HuH-7.5 (cell line): ENCODE results near the gene ZHX3.

Source experiments
- DNase-seq: peaks from one replicate; pipeline ENCODE4 v3.0.0; 2011; ENCODE audit warnings: low spot score

Gene ZHX3

DNA sequence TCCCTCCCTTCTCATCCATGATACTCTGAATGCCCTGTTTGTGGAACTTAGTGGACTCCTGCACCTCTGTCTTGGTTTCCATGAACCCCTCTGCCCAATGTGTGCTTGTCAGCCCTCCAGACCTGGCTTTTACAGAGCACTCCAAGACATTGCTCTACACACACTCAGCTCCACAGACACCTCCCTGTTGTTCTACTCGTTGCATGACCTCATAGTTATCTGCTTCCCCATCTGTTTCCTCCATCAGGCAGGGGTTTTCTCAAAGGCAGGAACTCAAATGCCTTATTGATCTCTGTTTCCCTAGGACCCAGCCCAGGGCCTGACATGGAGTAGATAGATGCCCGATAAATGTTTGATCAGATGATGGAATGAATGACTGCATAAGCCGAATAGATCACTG is 166.9 kb downstream of the ZHX3 start:
- no peak for DNase-seq

DNA sequence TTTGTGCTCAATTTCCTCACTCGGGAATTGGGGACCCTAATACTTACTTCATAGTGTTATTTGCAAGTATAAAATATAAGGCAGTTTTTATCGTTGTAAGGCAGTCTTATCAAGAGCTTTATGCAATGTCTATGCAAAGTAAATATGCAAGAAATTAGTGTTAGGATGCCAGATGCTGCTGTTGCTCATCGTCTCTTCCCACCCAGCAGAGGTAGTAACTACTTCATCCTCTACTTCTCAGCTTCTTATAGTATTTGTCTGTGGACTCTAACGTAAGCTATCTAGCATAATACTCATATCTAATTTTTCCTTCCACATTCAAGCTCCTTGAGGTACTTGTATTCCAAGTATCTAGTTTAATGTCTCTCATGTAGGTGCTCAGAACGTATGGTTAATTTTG is 168.6 kb downstream of the ZHX3 start:
- no peak for DNase-seq

DNA sequence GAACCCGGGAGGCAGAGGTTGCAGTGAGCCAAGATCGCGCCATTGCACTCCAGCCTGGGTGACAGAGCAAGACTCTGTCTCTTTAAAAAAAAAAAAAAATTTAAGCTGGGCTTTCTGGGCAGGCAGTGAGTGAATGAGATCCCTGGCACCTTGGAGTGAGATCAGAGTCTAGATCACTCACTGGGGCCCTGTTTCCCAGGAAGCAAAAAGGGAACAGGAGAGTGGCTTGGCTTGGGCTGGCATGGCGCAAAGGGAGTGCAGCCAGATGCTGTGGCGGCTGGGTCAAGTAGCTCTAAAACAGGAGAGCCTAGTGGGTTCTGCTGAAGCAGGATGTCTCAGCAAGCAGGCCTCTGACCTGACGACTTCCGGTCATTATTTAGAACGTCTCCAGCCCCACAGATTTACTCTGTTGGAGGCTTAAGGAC is 169.8 kb downstream of the ZHX3 start:
- DNase-seq, result no peak

DNA sequence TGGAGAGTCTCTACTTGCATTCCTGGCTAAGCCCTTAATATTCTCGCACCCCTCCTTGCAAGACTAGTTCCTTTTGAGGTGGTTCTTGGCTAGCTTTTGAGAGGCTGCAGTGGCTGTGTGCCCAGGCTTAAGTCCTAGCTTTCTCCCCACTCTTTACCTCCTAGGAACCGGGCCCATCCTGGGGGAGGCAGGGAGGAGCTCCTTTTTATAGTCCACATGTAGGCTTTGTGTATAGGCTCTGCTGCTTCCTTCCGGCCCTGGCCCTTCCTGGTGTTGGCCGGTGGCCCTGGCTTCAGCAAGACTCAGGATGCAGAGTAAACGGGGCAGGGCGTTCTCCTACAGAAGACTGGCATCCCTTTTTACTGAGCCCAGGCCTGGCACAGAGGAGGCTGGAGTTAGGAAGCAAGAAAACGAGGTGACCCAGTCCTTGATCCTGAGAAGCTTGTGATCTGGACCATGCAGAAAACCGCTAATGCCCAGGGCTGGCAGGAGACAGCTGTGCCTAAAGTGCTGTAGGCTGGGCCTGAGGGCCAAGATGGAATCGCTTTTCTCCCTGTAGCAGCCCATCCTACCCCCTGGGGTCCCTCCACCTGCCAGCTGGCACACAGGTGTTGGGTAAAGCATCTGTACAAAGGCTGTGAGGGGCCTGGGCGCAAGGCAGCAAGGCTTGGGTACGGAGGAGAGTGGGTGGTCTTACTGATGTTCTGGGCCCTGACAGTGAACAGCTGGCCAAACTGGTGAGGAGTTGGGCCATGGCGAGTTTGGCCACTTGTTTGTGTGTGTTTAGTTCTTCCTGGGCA is 171.5 kb downstream of the ZHX3 start:
- no peak for DNase-seq

DNA sequence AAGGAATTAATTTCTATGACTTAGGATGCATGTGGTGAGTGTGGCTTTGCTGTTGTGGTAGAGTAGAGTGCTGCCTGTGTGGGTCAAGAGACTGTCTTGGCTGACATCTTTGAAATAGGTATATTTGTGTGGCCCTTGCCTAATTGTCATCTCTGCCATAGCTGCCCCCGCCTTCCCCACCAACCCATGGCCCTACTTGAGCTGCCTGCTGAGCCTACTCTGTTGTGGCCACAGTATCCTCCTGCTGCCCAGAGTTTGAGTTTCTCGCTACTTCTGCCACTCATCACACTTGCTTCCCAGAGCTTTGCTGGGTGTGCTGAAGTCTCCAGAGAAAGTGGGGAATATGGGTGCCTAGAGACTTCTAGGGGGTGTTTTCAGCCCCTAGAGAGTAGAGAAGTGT is 172.2 kb downstream of the ZHX3 start:
- no peak for DNase-seq

DNA sequence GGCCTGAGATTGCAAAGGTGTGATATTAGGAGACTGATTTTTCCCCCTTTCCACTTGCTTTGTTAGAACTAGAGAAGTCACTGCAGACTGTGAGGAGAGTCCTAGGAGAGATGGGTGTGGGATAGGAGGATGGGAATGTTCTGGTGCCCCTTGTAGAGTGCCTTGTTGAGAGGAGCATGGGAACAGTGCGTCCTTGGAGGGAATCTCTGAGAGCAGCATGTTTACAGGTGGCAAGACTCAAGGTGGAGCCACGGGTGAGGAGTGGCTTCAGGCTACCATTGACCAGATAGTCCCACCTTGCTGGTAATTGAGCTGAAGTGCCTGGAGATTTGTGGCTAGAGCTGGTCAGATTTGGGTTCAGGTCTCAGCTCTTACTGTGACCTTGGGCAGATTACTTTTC is 174.2 kb downstream of the ZHX3 start:
- no peak for DNase-seq

DNA sequence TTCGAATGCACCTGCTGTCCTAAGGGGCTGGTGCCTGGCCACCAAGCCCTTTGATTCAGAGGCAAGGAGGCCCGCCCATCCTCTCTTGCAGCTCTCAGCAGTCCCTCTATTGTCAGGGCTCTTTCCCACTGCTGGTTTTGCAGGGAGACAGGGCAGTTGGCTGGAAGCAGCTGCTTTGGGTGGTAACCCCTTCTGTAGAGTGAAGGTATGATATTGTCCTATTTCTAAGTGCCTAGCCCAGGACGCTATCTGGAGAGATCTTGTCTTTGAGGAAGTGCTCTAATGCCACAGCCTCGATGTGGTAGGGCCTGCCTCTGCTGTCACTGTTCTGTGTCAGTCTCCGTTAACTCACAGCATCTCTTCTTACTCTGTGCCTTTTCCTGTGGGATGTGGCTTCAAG is 174.6 kb downstream of the ZHX3 start:
- no peak for DNase-seq

DNA sequence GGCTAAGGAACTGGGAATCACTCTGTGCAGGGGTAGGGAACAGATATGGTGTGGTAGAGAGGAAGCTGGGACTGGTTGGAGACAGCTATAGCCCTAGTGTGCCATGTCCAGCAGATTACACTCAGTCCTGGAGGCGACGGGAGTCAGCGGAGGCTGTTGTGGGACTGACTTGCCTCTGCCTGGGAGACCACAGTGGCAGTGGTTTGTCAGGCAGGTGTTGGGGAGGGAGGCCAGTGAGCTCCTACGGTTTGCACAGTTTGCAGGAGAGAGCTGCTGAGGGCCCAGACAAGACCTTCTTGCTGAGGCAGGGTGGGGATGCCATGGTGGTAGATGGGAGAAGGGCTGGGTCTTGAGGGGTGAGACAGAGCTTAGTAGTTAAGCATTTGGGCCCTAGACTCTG is 175.3 kb downstream of the ZHX3 start:
- DNase-seq, result no peak

DNA sequence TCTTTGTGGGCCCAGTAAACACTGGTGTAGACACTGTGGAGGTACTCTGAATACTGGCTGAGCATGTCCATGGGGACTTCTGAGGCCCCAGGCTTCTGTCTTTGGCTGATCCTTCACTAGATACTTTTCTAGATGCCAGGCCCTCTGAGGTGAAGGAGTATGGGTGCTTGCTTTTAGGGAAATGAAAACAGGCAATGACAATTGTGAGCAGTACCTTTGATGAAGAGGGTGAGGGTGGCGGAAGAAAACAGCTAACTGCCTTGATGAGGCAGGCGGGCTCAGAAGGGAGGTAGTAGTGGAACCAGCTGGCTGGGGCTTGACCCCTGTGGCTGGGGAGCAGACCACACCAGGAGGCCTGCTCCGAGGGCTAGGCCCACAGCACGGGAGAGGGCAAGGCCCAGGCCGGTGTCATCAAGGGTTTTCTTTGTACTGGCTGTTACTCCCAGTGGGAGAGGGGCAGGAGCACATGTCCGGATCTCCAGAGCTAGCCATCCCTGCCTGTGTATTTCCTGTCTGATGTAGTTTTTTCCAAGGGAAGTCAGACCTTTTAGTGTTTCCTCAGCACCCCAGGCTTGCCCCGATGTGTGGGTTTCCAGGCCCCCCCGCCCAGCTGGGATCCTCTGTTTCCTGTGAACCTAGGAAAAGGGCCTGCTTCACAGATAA is 176.2 kb downstream of the ZHX3 start:
- DNase-seq, result no peak

DNA sequence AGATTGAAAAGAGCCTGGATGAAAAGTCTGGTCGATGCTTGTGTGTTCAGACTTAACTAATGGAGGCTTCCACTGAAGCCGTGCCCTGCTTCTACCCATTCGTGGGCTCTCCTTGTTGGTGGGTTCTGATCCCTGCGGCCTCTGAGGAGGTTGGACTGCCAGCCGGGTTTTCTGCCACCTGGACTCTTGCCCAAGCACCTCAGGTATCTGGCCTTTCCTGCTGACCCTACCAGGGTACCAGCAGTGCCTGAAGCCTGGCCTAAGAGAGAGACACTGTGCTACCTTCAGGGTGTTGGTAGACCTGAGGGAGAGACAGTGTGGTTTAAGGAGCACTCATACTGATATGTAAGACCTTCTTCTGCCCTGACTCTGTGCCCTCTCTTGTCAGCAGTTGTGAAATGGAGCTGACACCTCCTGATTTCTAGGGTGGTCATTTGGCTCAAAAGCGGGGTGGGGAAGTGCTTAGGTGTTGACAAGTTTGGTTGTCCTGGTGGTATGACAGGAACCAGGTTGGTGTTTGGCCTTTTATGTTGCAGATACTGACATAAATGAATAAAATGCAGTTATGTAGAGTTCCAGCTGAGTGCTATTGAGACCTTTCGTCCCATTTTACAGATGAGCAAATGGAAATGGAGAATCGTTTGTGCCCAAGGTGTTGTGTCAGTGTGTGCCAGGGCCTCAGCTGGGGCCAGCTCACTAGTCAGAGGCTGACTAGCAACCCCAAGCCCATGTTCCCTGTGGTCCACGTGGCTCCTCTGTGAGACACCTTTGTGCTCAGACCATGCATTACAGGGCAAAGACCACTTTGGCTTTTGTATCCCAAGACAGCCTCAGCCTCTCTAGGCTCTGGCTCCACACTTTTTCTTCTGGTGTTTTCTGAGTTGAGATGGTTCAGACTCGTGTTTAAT is 177.1 kb downstream of the ZHX3 start:
- DNase-seq, result no peak

DNA sequence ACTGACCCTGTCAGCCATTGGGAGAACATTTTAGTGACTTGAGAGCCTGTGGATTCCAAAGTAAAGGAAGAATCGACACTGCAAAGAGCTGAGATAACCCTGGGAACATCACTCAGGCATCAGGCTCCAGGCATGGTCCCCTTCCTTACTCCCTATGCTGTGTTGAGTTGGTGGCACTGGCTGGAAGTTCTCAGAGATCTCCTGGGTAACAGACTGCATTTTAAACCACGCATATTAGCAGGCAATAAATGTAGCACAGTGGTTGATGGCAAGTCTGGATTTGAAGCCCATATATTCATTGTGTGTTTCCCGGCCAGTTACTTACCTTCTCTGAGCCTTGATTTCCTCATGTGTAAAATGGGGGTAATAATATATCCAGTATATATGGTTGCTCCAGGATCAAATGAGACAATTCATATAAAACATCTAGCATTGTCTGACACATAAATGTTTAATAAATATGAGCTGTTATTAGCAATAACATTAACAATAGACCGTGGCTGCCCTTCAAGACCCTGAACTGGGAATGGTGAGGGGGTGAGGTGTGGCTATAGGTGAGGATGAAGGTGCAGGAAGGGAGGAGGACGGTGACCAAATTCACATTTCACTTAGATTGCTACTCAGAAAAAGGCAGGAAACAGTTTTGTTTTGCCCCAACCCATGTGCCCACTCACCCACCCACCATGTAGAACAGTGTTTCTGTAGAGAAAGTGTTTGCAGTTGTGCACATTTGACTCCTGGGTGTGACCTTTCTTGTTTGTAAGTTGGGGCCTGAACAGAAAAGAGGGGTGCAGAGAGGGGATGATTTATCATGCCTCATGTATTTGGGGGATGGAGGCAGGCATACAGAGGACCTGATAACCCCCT is 178.1 kb downstream of the ZHX3 start:
- DNase-seq, result no peak

DNA sequence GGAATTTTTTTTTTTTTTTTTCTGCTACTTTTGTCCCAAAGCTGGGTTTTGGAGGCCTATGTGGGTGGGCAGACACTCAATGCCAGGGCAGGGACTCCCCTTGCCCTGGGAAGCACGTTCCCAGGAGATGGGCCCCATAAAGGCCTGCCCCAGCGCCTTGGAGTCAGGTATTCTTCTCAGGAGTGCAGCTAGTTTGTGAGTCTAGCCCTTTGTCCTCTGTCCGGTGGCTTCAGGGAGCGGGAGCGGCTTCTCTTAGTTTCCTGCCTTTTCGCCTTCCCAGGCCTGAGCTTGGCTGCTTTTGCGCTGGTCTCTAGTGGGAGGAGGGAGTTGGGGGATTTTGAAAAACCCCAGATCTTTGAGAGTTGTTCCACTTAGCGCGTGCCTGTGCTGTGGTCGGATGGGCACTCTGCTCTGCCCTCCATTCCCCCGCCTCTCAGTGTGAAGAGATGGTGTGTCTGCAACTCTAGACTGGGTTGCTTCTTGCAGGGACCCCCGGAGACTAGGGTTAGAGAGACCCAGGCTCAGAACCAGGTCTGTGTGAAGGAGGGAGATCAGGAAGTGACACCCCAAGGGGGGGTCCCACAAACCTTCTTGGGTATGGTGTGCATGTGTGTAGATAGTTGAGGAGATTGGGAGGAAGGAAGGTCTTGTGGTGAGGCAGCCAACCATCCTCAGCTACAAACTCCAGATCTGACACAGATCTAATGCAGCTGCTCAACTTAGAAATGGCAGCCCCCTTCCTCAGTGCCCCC is 178.9 kb downstream of the ZHX3 start:
- DNase-seq, result peak; percentile 48

DNA sequence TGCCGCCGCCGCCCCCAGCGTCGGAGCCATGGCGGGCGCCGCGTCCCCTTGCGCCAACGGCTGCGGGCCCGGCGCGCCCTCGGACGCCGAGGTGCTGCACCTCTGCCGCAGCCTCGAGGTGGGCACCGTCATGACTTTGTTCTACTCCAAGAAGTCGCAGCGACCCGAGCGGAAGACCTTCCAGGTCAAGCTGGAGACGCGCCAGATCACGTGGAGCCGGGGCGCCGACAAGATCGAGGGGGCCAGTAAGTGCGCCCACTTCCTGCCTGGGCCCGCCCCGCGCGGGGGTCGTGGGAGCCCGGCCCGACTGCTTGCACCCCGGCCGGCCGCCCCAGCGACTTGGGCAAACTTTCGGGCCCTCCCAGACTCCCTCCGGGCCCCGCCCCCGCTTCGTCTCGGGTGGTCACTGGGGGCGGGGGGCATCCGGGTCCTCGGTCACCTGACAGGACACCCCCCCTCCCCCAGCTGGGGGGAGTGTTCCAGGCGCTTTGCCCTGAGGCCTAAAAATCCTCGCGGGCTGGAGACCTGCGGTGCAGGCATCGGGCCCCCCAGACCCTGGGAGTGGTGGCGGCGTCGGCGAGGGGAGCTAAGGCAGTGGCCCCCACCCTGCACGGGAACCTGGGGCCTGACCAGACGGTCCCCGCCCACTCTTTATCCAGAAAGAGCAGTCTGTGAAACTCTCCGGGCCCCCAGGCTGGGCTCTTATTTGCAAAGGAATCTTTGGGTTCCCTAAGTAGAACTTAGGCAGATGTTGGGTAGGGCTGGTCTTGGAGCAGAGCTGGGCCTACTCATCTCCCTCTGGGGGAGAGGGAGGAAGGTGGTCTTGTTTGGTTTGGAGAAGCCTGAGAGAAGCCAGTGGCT is 179.7 kb downstream of the ZHX3 start:
- DNase-seq, result peak; percentile 82

DNA sequence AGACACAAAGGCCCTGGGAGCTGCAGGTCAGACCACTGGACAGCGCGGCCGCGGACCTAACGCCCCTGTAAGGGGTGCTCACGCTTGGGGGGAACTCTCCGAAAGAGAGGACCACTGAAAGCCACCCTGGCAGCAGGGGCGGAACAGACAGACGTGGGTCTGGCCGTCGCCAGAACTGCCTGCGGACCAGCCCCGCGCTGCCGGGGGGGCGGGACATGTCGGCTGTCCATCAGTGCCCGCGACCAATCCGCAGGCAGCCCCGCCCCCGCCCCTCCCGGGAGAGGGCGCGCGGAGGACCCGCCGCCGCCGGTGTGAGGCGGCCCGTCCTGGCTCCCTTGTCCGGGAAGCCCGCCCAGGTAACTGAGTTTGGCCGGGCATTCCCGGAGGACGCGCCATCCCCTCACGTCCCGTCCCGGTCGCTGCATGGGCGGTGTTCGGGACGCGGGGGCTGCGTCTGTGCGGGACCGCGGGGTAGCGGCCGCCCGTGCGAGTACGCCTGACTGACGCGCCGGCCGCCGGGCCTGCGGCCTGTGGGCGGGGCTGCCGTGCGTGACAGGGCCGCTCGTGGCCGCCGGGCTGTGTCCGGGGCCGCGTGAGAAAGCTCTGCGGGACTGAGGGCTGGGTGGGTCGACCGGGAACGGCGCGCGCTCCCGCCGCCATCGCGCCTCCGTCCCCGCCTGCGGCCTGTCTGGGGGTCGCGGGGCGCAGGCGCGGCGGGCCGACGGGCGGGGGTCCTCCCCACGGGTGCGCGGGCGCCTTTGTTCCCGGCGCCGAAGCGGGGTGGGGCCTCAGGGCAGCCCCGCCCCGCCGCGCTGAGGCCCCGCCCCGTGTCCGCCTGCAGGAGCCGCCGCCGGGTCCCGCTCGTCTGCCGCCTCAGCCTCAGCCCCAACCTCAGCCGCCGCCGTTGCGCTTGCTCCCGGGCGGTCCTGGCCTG is 180.6 kb downstream of the ZHX3 start, which contains the start of gene PLCG1:
TSS of gene PLCG1 (plus strand) at position 864 of the 934 bp plus-strand sequence. CDS start 99 bp downstream, outside the sequence.
- peak; percentile 97 for DNase-seq

DNA sequence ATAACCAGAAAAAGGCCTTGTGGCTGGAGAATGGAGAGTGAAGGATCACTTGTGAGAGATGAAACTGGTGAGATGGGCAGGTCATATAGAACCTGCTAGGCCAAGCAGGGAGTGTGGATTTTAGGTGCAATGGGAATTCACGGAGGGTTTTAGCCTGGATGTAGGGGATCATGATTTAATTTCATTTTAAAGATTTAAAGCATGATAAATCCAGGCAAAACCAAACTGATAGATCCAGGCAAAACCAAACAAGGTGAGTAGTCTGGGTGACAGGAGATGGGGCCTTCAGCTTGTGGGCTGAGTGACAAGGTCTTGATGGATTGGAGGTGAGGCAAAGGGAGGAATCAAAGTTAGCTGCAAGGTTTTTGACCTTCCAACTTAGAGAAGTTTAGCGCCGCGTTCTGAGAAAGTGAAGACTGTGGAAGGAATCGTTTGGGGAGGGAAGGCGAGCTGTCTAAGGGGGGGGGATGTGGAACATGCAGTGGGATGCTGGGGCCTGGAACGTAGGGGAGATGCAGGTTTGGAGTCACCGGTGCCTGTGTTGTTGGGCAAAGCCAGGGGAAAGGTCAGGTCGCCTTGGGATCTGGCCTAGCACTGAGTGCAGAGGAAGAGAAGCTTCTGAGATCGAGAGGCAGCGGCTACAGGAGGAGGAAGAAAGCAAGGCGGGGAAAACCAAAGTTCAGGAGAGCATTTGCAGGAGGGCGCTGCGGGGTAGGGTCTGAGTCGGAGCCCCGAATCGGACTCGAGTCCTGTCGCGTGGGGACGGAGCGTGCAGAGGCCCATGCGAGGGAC is 181.4 kb downstream of the ZHX3 start:
- DNase-seq, result no peak

DNA sequence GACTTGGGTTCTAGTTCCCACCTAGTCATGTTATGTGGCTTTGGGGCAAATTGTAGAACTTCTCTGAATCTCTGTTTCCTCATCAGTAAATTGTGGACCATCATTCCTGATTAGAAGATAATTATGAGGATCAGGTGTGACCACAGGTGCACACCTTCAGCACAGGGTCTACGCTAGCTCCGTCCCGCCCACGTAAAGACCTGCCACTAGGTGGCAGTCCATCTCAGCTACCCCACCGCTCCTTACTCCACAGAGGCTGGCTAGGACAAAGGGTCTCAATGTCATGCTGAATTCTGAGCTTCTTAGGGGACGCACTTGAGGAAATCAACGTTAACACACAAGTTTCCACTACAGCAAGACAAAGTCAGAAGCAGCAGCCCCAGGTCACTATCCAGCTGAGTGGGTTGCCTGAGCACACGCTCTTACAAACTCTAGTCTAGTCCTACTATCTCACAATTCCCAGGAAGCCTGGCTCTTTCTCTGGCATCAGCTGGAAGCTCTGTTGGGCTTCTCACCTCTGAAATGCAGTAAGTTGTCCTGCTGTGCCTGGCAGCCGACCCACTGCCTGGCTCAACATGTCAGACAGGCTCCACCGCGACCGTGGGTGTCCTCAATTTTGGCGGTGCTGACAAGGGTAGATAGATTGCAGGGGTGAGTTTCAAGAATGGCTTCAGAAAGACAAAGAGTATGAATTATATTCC is 182.2 kb downstream of the ZHX3 start:
- DNase-seq, result peak; percentile 87
